Neural cell (in vitro differentiated cells): Measurements from ENCODE around the gene EI24. TPM values are rescaled to one million over a fixed set of nuclear protein-coding genes. Genes with fewer than 3 reads are reported as not detected.

Experiments used
- H2AFZ ChIP-seq: fragments of 200-600, 300-800 bp; sonication (generic), shearing (Covaris generic); 2 replicates; pipeline ENCODE4 v1.6.0; 2014; ENCODE audit warnings: low read depth, mild to moderate bottlenecking, antibody characterized with exemption, low read length, moderate library complexity
- H3F3A ChIP-seq: fragments of 200-600 bp; shearing (Covaris generic); 2 replicates; pipeline ENCODE4 v1.6.1; 2016; ENCODE audit warnings: mild to moderate bottlenecking, moderate library complexity, mixed read lengths, antibody characterized with exemption, low read length; ENCODE audit not compliant: insufficient read depth, poor library complexity, severe bottlenecking
- H3K27ac ChIP-seq: fragments of 200-600, 300-800 bp; sonication (generic), shearing (Covaris generic); 2 replicates; pipeline ENCODE4 v1.5.1; 2014; ENCODE audit warnings: mild to moderate bottlenecking, low read length, moderate library complexity
- H3K27me3 ChIP-seq: fragments of 300-800, 200-600 bp; sonication (generic), shearing (Covaris generic); 2 replicates; pipeline ENCODE4 v1.6.0; 2014; ENCODE audit warnings: mild to moderate bottlenecking, low read depth, low read length, moderate library complexity; ENCODE audit not compliant: insufficient read depth
- H3K36me3 ChIP-seq: fragments of 300-800, 200-600 bp; sonication (generic), shearing (Covaris generic); 2 replicates; pipeline ENCODE4 v1.5.1; 2014; ENCODE audit warnings: mild to moderate bottlenecking, antibody characterized with exemption, low read length, moderate library complexity; ENCODE audit not compliant: insufficient read depth
- H3K4me2 ChIP-seq: fragments of 300-800, 200-600 bp; sonication (generic), shearing (Covaris generic); 2 replicates; pipeline ENCODE4 v1.6.0; 2014; ENCODE audit warnings: mild to moderate bottlenecking, low read length
- H3K4me3 ChIP-seq: fragments of 300-800, 200-600 bp; sonication (generic), shearing (Covaris generic); 2 replicates; pipeline ENCODE4 v1.5.1; 2014; ENCODE audit warnings: mild to moderate bottlenecking, low read length, moderate library complexity
- H3K79me2 ChIP-seq: fragments of 200-600 bp; shearing (Covaris generic); replicated peaks from 2 replicates; pipeline ENCODE4 v1.6.0; 2014; ENCODE audit warnings: mild to moderate bottlenecking, low read length, moderate library complexity; ENCODE audit not compliant: insufficient read depth
- H3K9ac ChIP-seq: fragments of 300-800, 200-600 bp; sonication (generic), shearing (Covaris generic); 2 replicates; pipeline ENCODE4 v1.6.1; 2016; ENCODE audit warnings: mild to moderate bottlenecking, low read length, mixed read lengths
- H3K9me2 ChIP-seq: fragments of 200-600 bp; shearing (Covaris generic); 2 replicates; pipeline ENCODE4 v1.6.1; 2016; ENCODE audit warnings: mild to moderate bottlenecking, low read length, mixed read lengths; ENCODE audit not compliant: insufficient read depth
- H3K9me3 ChIP-seq: fragments of 200-600, 300-800 bp; sonication (generic), shearing (Covaris generic); 2 replicates; pipeline ENCODE4 v1.6.1; 2016; ENCODE audit warnings: mild to moderate bottlenecking, mixed run types, low read length, moderate library complexity, mixed read lengths
- H4K20me1 ChIP-seq: fragments of 200-600 bp; shearing (Covaris generic); 2 replicates; pipeline ENCODE4 v1.6.1; 2016; ENCODE audit warnings: mild to moderate bottlenecking, mixed run types; ENCODE audit not compliant: insufficient read depth
- EP300 ChIP-seq: fragments of 450-650 bp; conservative IDR thresholded peaks from 2 replicates; pipeline ENCODE4 v1.6.1; 2014; ENCODE audit warnings: antibody characterized with exemption, mild to moderate bottlenecking, moderate library complexity; ENCODE audit not compliant: poor library complexity, severe bottlenecking
- EZH2 ChIP-seq: fragments of 200-600, 300-800 bp; shearing (Covaris generic), sonication (generic); IDR thresholded peaks from 2 replicates; pipeline ENCODE4 v1.6.1; 2014; ENCODE audit warnings: antibody characterized with exemption, low read length, borderline replicate concordance, mild to moderate bottlenecking; ENCODE audit not compliant: insufficient read depth, poor library complexity, severe bottlenecking
- MXI1 ChIP-seq: fragments of 450-650 bp; conservative IDR thresholded peaks from 2 replicates; pipeline ENCODE4 v1.6.1; 2014; ENCODE audit warnings: antibody characterized with exemption, mild to moderate bottlenecking; ENCODE audit not compliant: poor library complexity, severe bottlenecking
- POLR2AphosphoS5 ChIP-seq: IDR thresholded peaks from 2 replicates; pipeline ENCODE4 v1.6.1; 2012
- RAD21 ChIP-seq: fragments of 450-650 bp; conservative IDR thresholded peaks from 2 replicates; pipeline ENCODE4 v1.6.1; 2014; ENCODE audit warnings: antibody characterized with exemption, mild to moderate bottlenecking, moderate library complexity
- SMC3 ChIP-seq: fragments of 450-650 bp; conservative IDR thresholded peaks from 2 replicates; pipeline ENCODE4 v1.6.1; 2014; ENCODE audit warnings: antibody characterized with exemption, mild to moderate bottlenecking, moderate library complexity; ENCODE audit not compliant: poor library complexity
- TAF1 ChIP-seq: IDR thresholded peaks from 2 replicates; pipeline ENCODE4 v1.6.1; 2012; ENCODE audit warnings: low read depth
- polyA plus RNA-seq: library from polyadenylated mRNA; depleted of rRNA; stranded (reverse); fragments of >200 nt; gene quantifications from 2 replicates; pipeline ENCODE4 v1.2.3, GENCODE V29; 2014
- TF ChIP-seq, protein P1 (sequence below): IDR thresholded peaks from 2 replicates; pipeline ENCODE4 v1.6.1; 2012; ENCODE audit warnings: borderline replicate concordance
- TF ChIP-seq, protein P2 (sequence below): fragments of 450-650 bp; IDR thresholded peaks from 2 replicates; pipeline ENCODE4 v1.5.1; 2014; ENCODE audit warnings: antibody characterized with exemption, mild to moderate bottlenecking, moderate library complexity; ENCODE audit not compliant: poor library complexity, severe bottlenecking

EI24 gene
- polyA plus RNA-seq, 1 donor from 2014 or later = 92.5 TPM

GRCh38 chr11:125552927-125553326 is 16.4 kb upstream of the EI24 start:
- Histone ChIP-seq H3K36me3 (no peaks in the 10 kb centered on the region), H3K4me3 (no peak overlapping the region), H3K27me3 (no peaks in the 10 kb centered on the region), H3F3A (no peaks in the 10 kb centered on the region), H4K20me1 (no peaks in the 10 kb centered on the region), H3K4me2 (no peak overlapping the region), H2AFZ (no peak overlapping the region), H3K79me2 (no peaks in the 10 kb centered on the region), H3K9me2 (no peaks in the 10 kb centered on the region), H3K9ac (no peak overlapping the region), H3K9me3 (peaks cover 4% of the 10 kb centered on the region), H3K27ac (no peak overlapping the region)
- TF ChIP-seq, protein P1, sequence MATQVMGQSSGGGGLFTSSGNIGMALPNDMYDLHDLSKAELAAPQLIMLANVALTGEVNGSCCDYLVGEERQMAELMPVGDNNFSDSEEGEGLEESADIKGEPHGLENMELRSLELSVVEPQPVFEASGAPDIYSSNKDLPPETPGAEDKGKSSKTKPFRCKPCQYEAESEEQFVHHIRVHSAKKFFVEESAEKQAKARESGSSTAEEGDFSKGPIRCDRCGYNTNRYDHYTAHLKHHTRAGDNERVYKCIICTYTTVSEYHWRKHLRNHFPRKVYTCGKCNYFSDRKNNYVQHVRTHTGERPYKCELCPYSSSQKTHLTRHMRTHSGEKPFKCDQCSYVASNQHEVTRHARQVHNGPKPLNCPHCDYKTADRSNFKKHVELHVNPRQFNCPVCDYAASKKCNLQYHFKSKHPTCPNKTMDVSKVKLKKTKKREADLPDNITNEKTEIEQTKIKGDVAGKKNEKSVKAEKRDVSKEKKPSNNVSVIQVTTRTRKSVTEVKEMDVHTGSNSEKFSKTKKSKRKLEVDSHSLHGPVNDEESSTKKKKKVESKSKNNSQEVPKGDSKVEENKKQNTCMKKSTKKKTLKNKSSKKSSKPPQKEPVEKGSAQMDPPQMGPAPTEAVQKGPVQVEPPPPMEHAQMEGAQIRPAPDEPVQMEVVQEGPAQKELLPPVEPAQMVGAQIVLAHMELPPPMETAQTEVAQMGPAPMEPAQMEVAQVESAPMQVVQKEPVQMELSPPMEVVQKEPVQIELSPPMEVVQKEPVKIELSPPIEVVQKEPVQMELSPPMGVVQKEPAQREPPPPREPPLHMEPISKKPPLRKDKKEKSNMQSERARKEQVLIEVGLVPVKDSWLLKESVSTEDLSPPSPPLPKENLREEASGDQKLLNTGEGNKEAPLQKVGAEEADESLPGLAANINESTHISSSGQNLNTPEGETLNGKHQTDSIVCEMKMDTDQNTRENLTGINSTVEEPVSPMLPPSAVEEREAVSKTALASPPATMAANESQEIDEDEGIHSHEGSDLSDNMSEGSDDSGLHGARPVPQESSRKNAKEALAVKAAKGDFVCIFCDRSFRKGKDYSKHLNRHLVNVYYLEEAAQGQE = no peak
- TF ChIP-seq SMC3 (no peak), POLR2AphosphoS5 (no peak), TAF1 (no peak), RAD21 (no peak), MXI1 (no peak), EP300 (no peak), EZH2 (no peak)
- TF ChIP-seq, protein P2, sequence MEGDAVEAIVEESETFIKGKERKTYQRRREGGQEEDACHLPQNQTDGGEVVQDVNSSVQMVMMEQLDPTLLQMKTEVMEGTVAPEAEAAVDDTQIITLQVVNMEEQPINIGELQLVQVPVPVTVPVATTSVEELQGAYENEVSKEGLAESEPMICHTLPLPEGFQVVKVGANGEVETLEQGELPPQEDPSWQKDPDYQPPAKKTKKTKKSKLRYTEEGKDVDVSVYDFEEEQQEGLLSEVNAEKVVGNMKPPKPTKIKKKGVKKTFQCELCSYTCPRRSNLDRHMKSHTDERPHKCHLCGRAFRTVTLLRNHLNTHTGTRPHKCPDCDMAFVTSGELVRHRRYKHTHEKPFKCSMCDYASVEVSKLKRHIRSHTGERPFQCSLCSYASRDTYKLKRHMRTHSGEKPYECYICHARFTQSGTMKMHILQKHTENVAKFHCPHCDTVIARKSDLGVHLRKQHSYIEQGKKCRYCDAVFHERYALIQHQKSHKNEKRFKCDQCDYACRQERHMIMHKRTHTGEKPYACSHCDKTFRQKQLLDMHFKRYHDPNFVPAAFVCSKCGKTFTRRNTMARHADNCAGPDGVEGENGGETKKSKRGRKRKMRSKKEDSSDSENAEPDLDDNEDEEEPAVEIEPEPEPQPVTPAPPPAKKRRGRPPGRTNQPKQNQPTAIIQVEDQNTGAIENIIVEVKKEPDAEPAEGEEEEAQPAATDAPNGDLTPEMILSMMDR = no peak

DNA sequence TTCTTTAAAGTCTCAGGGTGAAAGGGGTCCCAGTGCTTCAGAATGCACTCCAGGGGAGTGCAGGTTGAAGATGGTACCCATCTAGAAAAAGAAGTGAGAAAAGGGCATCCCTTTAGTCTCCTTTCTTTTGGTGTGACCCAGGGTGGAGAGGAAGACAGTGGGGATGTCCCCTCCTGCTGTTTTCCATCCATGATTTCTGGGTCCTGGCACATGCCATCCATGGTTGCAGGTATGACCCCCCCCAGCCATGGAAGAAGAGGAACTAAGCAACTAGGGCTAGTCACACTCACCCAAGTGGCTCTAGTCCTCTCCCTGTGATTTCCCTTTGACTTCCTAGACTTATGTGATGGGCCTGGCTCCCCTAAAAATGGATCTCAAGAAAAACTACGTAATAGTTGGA is 15.9 kb upstream of the EI24 start:
- Histone ChIP-seq H3K9me2 (no peaks in the 10 kb centered on the region), H3K27ac (no peak overlapping the region), H3K9ac (no peak overlapping the region), H3K9me3 (peaks cover 4% of the 10 kb centered on the region), H2AFZ (no peak overlapping the region), H3K36me3 (no peaks in the 10 kb centered on the region), H3K4me3 (no peak overlapping the region), H3F3A (no peaks in the 10 kb centered on the region), H4K20me1 (no peaks in the 10 kb centered on the region), H3K4me2 (no peak overlapping the region), H3K79me2 (no peaks in the 10 kb centered on the region), H3K27me3 (no peaks in the 10 kb centered on the region)
- TF ChIP-seq TAF1 (no peak), RAD21 (no peak), POLR2AphosphoS5 (no peak)
- TF ChIP-seq, protein P1 = no peak
